ENCODE results near the gene NHERF2. TPM values are rescaled to one million over a fixed set of nuclear protein-coding genes. Genes with fewer than 3 reads are reported as not detected.
"Not testable (repeated sequence)": the region's sequence is repeated elsewhere in the genome, so short reads cannot be mapped to it uniquely, and the experiment has no call there.

NHERF2 gene
- total RNA-seq, 2 donors from 2014 or later, result 0.82 to 3.7 TPM

GRCh38 chr16:2030036-2030435 is 3.3 kb downstream of the NHERF2 start:
- Mint-ChIP-seq H3K27ac (no peak overlapping the region), H3K36me3 (no peaks in the 10 kb centered on the region), H3K9me3 (no peaks in the 10 kb centered on the region)
- DNase-seq (ENCODE audit: low spot score in 2 of 2) (no peak), ATAC-seq (no peak)

- ATAC-seq (no peak), DNase-seq (ENCODE audit: low spot score in 2 of 2) (no peak)
- Mint-ChIP-seq H3K9me3 (no peaks in the 10 kb centered on the region), H3K36me3 (no peaks in the 10 kb centered on the region), H3K27ac (no peak overlapping the region)
These were observed 4.4 kb downstream of the NHERF2 start for GRCh38 chr16:2031081-2031577.

- Mint-ChIP-seq H3K36me3 (no peaks in the 10 kb centered on the region), H3K9me3 (no peaks in the 10 kb centered on the region), H3K27ac (peak overlapping the region; percentile 80 to 85)
- DNase-seq (ENCODE audit: low spot score in 2 of 2) (no peak), ATAC-seq (peak in 1 of 2 donors; percentile 26)
These were observed 5.8 kb downstream of the NHERF2 start for GRCh38 chr16:2032285-2033056.

GRCh38 chr16:2033057-2033908 is 6.6 kb downstream of the NHERF2 start:
- no peaks in the 10 kb centered on the region for H3K9me3 Mint-ChIP-seq
- ATAC-seq (peak; percentile 23 to 33), DNase-seq (ENCODE audit: low spot score in 2 of 2) (no peak)
- H3K27ac Mint-ChIP-seq, result no peak overlapping the region
- no peaks in the 10 kb centered on the region for H3K36me3 Mint-ChIP-seq

GRCh38 chr16:2033909-2034695 is 7.4 kb downstream of the NHERF2 start:
- H3K27ac Mint-ChIP-seq; DNase-seq (ENCODE audit: low spot score in 2 of 2); H3K36me3 Mint-ChIP-seq: not testable (repeated sequence)

GRCh38 chr16:2034696-2035430 is 8.2 kb downstream of the NHERF2 start:
- DNase-seq (ENCODE audit: low spot score in 2 of 2), result no peak
- Mint-ChIP-seq H3K36me3 (no peaks in the 10 kb centered on the region), H3K9me3 (no peaks in the 10 kb centered on the region), H3K27ac (no peak overlapping the region)
- ATAC-seq, result no peak

More at GRCh38 chr16:2033909-2034695, 7.4 kb downstream of the NHERF2 start:
- not testable (repeated sequence) for ATAC-seq, H3K9me3 Mint-ChIP-seq

- ATAC-seq (no peak), DNase-seq (ENCODE audit: low spot score in 2 of 2) (no peak)
- H3K9me3 Mint-ChIP-seq, result no peaks in the 10 kb centered on the region
- no peaks in the 10 kb centered on the region for H3K36me3 Mint-ChIP-seq
- H3K27ac Mint-ChIP-seq, result no peak overlapping the region
These were observed 8.9 kb downstream of the NHERF2 start for GRCh38 chr16:2035431-2036199.

GRCh38 chr16:2036200-2036966 is 9.7 kb downstream of the NHERF2 start:
- DNase-seq (ENCODE audit: low spot score in 2 of 2) (no peak), ATAC-seq (no peak)
- Mint-ChIP-seq H3K27ac (no peak overlapping the region), H3K9me3 (no peaks in the 10 kb centered on the region), H3K36me3 (no peaks in the 10 kb centered on the region)

- DNase-seq (ENCODE audit: low spot score in 2 of 2) (no peak), ATAC-seq (no peak)
- Mint-ChIP-seq H3K36me3 (no peaks in the 10 kb centered on the region), H3K27ac (no peak overlapping the region), H3K9me3 (no peaks in the 10 kb centered on the region)
These were observed 10.4 kb downstream of the NHERF2 start for GRCh38 chr16:2037115-2037514.

GRCh38 chr16:2037647-2038381 is 11.1 kb downstream of the NHERF2 start:
- Mint-ChIP-seq H3K27ac (no peak overlapping the region), H3K36me3 (no peaks in the 10 kb centered on the region), H3K9me3 (no peaks in the 10 kb centered on the region)
- DNase-seq (ENCODE audit: low spot score in 2 of 2), result no peak
- ATAC-seq, result no peak

GRCh38 chr16:2038382-2039231 is 11.9 kb downstream of the NHERF2 start:
- DNase-seq (ENCODE audit: low spot score in 2 of 2) (no peak), ATAC-seq (no peak)
- Mint-ChIP-seq H3K36me3 (no peaks in the 10 kb centered on the region), H3K27ac (no peak overlapping the region), H3K9me3 (no peaks in the 10 kb centered on the region)

GRCh38 chr16:2039274-2040031 is 12.8 kb downstream of the NHERF2 start:
- no peak overlapping the region for H3K27ac Mint-ChIP-seq
- ATAC-seq, result no peak
- H3K9me3 Mint-ChIP-seq, result no peaks in the 10 kb centered on the region
- no peaks in the 10 kb centered on the region for H3K36me3 Mint-ChIP-seq
- no peak for DNase-seq (ENCODE audit: low spot score in 2 of 2)
